PC-9 (cell line): ENCODE measurements around the gene SMURF1.

Experiments used
- CTCF ChIP-seq: fragments of 200-600 bp; sonication (generic); conservative IDR thresholded peaks from 2 replicates; pipeline ENCODE4 v1.6.1; 2017; ENCODE audit warnings: mixed run types, antibody characterized with exemption, mild to moderate bottlenecking, moderate library complexity
- EZH2 ChIP-seq: fragments of 200-600 bp; sonication (generic); IDR thresholded peaks from 2 replicates; pipeline ENCODE4 v1.8.0; 2017; ENCODE audit warnings: antibody characterized with exemption, low read depth

GRCh38 chr7:99040104-99040958, 103.6 kb downstream of the SMURF1 start:
- TF ChIP-seq CTCF (peak; percentile 81), EZH2 (no peak)
